HG02759 (cell line): ENCODE results near the gene PFAS.
A peak's percentile ranks its signal among the peaks of the same experiment; 100 is the strongest.
"Not testable (repeated sequence)": the region's sequence is repeated elsewhere in the genome, so short reads cannot be mapped to it uniquely, and the experiment has no call there.

Experiments
- ATAC-seq: cut with Tn5 transposase; IDR thresholded peaks from one replicate; pipeline ENCODE4 v1.9.1; 2021; ENCODE audit warnings: mild to moderate bottlenecking, moderate library complexity; ENCODE audit not compliant: unreplicated experiment

PFAS gene

DNA sequence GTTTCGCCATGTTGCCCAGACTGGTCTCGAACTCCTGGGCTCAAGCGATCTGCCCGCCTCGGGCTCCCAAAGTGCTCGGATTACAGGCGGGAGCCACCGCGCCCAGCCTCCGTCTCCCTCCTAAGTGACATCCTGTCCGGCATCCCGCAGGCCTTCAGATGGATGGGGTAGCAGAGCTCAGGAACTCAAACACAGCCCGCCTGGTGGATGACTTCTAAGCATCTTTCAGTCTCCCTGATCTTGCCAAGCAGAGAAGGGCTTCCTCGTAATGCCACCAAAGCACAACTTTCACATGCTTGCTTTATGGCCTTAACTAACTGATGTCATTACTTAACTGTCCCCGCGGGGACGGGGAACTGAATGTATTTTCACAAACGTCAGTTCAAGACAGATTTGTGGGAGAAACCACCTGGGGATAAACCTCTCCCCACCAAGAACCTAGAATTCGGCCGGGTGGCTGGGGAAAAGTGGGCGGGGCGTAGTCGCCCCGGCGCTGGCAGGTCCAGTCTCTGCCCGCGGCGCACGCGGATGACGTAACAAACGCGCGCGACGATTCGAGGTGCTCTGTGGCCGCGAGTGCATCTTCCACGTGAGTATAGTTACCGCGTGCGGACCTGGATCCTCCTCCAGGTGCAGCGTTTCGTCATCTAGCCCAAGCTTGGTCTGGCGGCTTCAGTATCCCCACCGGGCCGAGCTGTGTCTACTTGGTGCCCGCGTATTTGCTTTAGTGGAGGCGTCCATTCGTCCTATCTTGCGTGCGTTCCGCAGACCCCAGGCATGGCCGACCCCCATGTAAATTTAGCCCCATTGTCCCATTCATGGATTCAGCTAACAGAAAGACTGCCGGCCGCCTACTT is at the start of gene PFAS:
TSS of gene PFAS (plus strand) at position 539 of the 857 bp plus-strand sequence. CDS start 4,649 bp downstream, outside the sequence.
- peak; percentile 59 for ATAC-seq

DNA sequence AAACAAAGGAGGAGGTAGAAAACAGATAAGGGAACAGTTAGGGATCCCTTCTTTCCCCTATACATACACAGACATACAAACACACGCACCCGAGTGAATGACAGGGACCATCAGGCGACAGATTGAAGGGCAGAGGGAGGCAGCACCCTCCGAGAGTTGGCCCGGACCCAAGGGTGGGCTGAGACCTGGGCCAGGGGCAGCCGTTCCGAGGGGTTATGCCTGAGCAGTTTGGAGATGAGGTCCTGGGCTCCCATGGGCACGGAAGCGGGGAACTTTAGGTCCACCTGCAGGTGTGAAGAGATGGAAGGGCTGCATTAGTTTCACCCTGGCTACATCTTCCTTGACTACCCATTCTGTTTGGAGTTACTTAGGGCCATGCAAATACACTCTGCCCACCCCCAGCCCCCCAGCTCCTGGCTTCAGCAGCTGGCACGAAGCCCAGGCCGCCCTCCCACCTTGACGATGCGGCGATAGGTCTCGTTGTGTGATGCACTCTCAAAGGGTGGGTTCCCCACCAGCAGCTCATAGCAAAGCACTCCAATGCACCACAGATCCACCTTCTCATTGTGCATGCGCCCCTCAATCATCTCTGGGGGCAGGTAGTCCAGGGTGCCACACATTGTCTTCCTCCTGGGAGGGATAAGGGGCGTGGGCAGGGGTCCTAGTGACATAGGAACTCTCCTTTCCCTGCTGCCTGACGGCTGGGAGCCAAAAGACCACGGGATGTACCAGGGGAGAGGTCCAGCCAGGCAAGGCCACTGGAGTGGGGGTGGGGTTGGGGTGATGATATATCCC is 44.1 kb upstream of the PFAS start:
- no peak for ATAC-seq

DNA sequence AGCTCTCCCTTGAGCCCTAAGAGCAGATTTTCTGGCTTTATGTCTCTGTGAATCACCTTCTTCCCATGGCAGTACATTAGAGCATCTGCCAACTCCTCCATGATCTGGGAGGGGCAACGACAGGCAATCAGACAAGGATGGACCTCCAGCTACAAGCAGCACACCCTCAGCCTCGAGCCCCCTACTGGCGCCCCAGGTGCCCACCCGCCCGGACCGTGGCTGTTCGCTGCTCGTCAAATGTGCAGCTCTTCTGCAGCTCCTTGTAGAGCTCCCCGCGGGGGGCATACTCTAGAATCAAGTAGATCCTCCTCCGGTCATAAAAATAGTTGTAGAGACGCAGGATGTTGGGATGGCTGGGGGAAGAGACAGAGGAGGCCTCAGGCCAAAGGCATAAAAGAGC is 42.6 kb upstream of the PFAS start:
- no peak for ATAC-seq

DNA sequence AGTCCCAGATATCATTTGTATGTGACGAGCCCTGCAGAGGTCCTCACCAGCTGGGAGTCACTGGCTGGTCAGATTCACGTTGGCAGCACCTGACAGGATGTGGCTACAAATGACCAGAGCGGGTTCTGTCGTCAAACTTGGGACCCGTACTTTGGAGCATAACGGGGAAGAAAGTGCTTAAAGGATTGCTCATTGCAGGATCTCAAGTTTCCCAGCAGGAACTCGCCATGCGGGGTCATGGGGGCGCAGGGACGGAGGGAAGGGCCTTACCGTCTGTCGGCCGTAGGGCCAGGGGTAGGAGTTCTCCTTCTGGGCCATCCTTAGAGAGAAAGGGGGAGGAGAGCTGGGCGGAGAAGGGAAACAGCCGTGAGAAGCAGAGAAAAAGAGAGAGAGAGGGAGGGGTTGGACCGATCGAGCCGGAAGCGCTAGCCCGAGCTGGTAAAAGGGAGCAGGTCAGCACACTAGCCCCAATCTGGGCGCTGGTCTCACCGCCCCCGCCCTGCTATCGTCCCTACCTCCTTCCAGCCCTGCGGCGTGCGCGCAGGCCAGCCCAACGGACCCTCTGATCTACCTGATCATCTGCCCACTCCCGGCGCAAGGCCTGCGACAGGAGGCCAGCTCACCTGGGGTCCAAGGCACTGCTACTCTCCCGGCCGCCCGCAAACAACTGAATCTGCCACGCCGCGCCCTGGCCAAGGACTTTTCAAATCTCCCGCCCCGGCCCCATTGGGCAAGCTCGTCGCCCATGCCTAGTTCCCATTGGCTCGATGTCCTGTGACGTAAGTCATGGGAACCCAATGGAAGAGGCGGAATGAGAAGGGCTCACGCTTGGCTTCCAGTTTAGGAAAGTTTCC is 39.0 kb upstream of the PFAS start, which contains the start of gene AURKB:
TSS of gene AURKB (minus strand) at position 669 of the 854 bp plus-strand sequence. CDS start at position 318, 351 bp downstream.
- ATAC-seq, result peak; percentile 89

DNA sequence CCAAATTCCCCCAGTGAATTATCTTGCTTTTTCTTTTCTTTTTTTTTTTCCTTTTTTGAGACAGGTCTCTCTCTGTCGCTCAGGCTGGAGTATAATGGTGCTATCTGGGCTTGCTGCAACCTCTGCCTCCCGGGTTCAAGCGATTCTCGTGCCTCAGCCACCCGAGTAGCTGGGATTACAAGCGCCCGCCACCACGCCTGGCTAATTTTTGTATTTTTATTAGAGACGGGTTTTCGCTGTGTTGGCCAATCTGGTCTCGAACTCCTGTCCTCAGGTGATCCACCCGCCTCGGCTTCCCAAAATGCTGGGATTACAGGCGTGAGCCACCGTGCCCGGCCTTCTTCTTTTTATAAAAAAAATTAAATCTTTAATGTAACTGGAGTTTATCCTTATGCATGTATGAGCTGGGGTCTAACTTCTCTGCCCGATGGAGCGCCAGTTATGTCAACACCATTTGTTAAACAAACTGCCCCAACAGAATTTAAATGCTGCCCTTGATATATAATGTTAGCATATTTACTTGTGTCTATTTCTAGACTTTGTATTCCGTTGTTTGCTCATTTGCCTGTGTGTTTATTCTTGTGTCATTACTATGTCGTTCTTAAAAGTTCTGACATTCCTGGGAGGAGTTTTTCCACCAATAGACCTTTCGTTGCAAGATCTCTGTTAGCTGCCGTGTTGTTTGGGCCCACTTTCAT is 38.2 kb upstream of the PFAS start:
- peak; percentile 31 for ATAC-seq

DNA sequence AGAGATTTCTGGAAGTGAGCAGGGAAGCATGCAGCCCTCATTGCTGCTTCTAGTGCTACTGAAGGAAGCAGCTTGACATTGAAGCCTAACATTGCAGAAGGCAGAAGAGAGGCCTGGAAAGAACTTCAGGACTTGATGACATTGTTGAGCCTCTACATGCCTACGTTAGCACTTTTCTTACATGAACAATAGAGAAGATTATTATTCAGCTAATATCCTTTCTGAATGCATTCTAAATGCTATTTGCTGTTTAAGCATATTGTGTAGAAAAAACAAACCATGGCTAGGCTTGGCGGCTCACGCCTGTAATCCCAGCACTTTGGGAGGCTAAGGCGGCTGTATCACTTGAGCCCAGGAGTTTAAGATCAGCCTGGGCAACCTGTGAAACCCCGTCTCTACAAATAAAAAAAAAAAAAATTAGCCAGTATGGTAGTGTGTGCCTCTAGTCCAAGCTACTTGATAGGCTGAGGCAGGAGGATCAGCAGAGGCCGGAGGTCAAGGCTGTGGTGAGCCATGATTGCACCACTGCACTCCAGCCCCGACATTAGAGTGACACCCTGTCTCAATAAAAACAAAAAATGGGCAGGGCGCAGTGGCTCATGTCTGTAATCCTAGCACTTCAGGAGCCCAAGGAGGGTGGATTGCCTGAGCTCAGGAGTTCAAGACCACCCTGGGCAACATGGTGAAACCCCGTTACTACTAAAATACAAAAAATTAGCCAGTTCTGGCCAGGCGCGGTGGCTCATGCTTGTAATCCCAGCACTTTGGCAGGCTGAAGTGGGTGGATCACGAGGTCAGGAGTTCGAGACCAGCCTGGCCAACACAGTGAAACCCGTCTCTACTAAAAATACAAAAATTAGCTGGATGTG is 36.5 kb upstream of the PFAS start:
- no peak for ATAC-seq

GRCh38 chr17:8214000-8214399 is 35.1 kb upstream of the PFAS start:
- not testable (repeated sequence) for ATAC-seq

DNA sequence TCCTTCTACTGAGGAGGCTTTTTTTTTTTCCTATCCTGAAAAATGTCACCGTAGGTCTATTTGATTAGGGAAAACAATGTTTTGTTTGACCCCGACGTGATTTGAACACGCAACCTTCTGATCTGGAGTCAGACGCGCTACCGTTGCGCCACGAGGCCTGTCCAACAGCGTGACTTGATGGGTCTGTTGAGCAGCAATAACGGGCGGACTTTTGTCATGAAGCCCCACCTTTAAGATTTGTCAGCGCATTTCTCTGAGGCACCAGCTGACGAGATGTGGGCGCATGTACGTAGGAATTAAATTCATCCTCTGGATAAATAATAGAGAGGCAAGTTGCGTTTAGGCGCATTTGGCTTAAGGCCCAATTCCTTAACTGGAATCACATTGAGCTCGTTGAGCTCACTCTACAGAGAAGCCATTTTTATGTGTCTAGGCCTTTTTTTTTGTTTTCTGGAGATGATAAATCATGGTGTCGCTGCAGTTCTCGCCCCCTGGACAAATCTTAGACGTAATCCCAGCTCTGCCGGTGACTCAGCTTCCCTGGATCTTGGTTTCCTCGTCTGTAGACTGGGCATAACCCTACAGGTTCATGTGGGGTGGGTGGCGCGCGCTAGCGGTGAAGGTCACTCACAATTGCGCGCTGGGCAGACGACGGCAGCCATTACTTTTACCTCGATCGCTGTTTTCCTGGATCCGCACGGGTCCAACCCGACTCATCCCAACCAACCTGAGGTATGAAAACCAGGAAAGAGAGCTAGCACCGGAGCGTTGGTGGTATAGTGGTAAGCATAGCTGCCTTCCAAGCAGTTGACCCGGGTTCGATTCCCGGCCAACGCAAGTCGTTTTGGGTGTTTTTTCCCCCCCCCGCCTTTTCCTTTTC is 28.1 kb upstream of the PFAS start:
- peak; percentile 22 for ATAC-seq

DNA sequence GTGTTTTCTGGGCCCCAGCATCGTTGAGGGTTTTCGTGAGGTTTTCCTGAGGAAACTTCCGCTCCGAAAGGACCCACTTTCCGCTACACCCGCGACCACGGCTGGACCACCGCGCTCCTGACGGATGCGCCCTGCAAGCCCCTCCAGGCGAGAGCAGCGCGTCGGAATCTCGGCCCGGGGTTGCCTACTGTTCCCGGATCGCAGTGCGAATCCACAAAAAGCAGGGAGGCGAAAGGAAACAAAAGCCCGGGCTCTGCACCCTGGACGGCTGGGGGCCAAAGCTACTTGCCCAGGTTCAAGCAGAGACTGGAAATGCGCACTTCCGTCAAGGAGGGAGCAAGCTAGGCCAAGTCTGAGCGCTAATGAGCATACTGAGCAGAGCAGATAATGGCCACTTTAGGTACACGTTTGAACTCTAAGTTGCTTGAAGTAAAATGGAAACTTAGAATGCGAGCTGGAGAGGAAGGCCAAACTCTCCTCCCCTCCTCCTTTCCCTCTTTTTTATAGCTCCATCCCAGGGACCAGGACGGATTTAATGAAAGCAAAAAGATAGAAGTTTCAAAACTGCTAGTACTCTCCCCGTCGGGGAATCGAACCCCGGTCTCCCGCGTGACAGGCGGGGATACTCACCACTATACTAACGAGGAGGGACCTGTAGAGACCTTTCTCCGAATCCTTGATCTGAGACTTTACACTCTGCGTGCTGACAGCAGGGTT is 27.3 kb upstream of the PFAS start:
- ATAC-seq, result peak; percentile 34

DNA sequence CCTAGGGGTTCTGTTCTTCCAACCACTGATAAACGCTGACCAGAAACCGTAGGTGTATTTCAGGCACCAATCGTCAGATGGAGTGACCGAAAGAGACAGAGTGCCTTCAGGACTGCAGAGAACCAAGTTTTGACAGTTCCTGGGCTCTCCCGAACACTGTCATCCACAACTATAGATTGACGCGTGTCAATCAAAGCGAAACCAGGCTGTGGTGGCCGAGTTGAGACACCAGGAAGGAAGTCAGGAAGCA is 26.8 kb upstream of the PFAS start:
- peak; percentile 30 for ATAC-seq

- ATAC-seq, result peak; percentile 37
Observed at GRCh38 chr17:8222630-8223355, 26.3 kb upstream of the PFAS start.

DNA sequence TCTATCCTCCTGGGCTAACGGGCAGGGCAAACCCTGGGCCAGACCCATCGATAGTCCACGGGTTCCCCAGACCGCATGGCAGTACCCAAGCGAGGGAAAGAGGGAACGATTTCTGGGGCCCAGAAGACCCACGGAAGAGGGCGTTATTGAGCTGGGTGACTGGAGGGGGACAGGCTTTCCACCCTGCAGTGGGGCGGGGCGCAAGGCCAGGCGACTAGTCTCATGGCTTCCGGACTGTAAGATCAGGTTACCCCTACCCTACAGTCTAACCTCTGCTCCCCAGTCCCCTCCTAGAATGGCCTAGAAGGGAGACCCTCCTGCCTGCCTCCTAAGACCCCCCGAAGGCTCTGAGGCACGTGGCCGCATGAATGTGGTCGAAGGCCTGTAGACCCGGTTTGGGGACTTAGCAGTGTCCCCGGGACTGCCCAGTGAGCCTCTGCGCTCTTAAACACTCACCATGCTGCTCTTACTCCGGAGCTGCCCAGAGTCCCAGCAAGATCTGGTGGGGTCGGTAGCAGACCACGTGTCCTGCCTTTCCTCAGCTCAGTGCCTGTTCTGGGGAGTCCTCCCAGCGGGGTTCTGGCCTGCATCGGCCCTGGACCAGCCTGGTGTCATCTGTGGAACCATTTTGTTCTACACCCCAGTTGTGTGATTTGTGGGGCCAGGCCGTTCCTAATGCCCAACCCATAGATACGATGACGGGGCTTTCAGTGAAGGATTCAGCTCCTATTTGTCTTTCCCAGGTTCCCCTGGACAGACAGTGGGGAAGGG is 25.5 kb upstream of the PFAS start:
- no peak for ATAC-seq

DNA sequence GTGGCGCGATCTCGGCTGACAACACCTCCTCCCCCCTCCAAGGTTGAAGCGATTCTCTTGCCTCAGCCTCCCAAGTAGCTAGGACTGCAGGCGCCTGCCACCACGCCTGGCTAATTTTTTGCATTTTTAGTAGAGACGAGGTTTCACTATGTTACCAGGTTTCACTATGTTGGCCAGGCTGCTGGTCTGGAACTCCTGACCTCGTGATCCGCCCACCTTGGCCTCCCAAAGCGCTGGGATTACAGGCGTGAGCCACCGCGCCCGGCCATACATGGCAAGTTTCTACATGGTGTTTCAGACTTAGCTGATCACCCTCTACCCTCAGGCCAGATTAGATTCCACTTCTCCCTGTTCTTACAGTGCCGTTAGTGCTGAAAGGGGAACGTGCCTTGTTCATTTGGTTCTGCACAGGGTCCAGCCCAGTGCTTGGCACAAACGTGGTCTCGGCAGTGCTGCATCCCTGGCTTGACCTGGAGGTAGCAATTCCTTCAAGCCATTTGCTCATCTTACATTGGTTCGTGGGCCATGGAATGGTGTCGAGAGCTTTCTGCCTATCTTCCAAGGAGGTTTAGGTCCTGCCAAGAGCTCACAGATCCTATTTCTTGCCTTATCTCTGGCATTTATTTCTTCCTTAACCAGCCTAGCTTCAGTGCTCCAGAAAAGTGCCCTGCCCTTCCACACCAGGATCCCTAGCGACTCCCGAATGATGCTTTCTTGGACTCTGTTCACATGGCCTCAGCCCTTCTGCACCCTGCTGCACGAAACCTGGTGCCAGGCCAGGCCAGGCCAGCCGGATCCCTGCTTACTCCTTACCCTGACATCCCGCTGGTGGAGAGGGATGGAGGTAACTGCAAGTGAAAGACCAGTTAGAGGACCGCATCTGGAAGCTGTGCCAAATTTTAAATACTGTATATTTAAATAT is 23.9 kb upstream of the PFAS start:
- ATAC-seq, result no peak

GRCh38 chr17:8225813-8226535 is 23.1 kb upstream of the PFAS start:
- ATAC-seq, result no peak
